CD8-positive, alpha-beta memory T cell (primary cell): ENCODE results near the gene HCRTR1. TPM values are rescaled to one million over a fixed set of nuclear protein-coding genes. Genes with fewer than 3 reads are reported as not detected.

Experiments
- CTCF ChIA-PET: fragments of 350-600 bp; sonication (Branson Sonifier 250); formaldehyde crosslinking; loops from one replicate; lab custom pipeline; 2021; ENCODE audit warnings: antibody characterized with exemption; lab: Charles Lee
- POLR2A ChIA-PET: fragments of 350-600 bp; sonication (Branson Sonifier 250); formaldehyde crosslinking; loops from one replicate; lab custom pipeline; 2021; ENCODE audit warnings: antibody characterized with exemption; lab: Charles Lee
- DNase-seq, 5 donors: peaks; one replicate each; pipeline versions ENCODE4 v3.0.0 to v3.0.0-alpha.2; 2020 to 2022; ENCODE audit warnings: mixed read lengths in 1 of 5
- H3K27ac ChIP-seq: one replicate; pipeline ENCODE4 v1.7.0; 2013; ENCODE audit warnings: low read depth, mild to moderate bottlenecking, low read length, moderate library complexity
- H3K27me3 ChIP-seq: 2 replicates; pipeline ENCODE4 v1.7.0; 2013; ENCODE audit warnings: low read length, mild to moderate bottlenecking; ENCODE audit not compliant: insufficient read depth, poor library complexity, severe bottlenecking
- H3K36me3 ChIP-seq: 2 replicates; pipeline ENCODE4 v1.7.0; 2013; ENCODE audit warnings: mild to moderate bottlenecking, low read length, moderate library complexity; ENCODE audit not compliant: insufficient read depth
- H3K4me1 ChIP-seq: 2 replicates; pipeline ENCODE4 v1.7.0; 2013; ENCODE audit warnings: mild to moderate bottlenecking, low read length, moderate library complexity; ENCODE audit not compliant: insufficient read depth
- H3K4me3 ChIP-seq: 2 replicates; pipeline ENCODE4 v1.7.0; 2013; ENCODE audit warnings: mild to moderate bottlenecking, low read length
- H3K9me3 ChIP-seq: 2 replicates; pipeline ENCODE4 v1.7.0; 2013; ENCODE audit warnings: mild to moderate bottlenecking, low read length
- H3K27ac Mint-ChIP-seq, 8 donors: one replicate each; pipeline ENCODE4 v1.8.0; 2020 to 2021; ENCODE audit warnings: mixed read lengths in 8 of 8, mild to moderate bottlenecking in 6 of 8, inconsistent platforms in 3 of 8, moderate library complexity in 3 of 8
- H3K27me3 Mint-ChIP-seq, 2 donors: one replicate each; pipeline ENCODE4 v1.8.0; 2020 to 2021; ENCODE audit warnings: mixed read lengths in 2 of 2, mild to moderate bottlenecking in 1 of 2, moderate library complexity in 1 of 2
- H3K36me3 Mint-ChIP-seq, 3 donors: one replicate each; pipeline ENCODE4 v1.8.0; 2020 to 2021; ENCODE audit warnings: mixed read lengths in 3 of 3, inconsistent platforms in 1 of 3, mild to moderate bottlenecking in 1 of 3
- H3K4me1 Mint-ChIP-seq, 3 donors: one replicate each; pipeline ENCODE4 v1.8.0; 2020 to 2021; ENCODE audit warnings: mixed read lengths in 3 of 3, inconsistent platforms in 1 of 3, mild to moderate bottlenecking in 1 of 3
- H3K4me3 Mint-ChIP-seq, 7 donors: one replicate each; pipeline ENCODE4 v1.8.0; 2020 to 2021; ENCODE audit warnings: mixed read lengths in 7 of 7, mild to moderate bottlenecking in 6 of 7, moderate library complexity in 4 of 7, inconsistent platforms in 2 of 7
- H3K9me3 Mint-ChIP-seq, 5 donors: one replicate each; pipeline ENCODE4 v1.8.0; 2020 to 2022; ENCODE audit warnings: mixed read lengths in 5 of 5, mild to moderate bottlenecking in 3 of 5, moderate library complexity in 2 of 5, inconsistent platforms in 1 of 5
- polyA plus RNA-seq: library from polyadenylated mRNA; unstranded; fragments of 300-500 nt; fragmentation: Illumina TruSeq; gene quantifications from one replicate; pipeline ENCODE4 v1.2.3, GENCODE V29; 2021
- total RNA-seq, 2 experiments: library from RNA; stranded (reverse); gene quantifications; one replicate each; pipeline ENCODE4 v1.2.3, GENCODE V29; 2021

Gene HCRTR1
- not detected for total RNA-seq
- polyA plus RNA-seq = not detected

DNA sequence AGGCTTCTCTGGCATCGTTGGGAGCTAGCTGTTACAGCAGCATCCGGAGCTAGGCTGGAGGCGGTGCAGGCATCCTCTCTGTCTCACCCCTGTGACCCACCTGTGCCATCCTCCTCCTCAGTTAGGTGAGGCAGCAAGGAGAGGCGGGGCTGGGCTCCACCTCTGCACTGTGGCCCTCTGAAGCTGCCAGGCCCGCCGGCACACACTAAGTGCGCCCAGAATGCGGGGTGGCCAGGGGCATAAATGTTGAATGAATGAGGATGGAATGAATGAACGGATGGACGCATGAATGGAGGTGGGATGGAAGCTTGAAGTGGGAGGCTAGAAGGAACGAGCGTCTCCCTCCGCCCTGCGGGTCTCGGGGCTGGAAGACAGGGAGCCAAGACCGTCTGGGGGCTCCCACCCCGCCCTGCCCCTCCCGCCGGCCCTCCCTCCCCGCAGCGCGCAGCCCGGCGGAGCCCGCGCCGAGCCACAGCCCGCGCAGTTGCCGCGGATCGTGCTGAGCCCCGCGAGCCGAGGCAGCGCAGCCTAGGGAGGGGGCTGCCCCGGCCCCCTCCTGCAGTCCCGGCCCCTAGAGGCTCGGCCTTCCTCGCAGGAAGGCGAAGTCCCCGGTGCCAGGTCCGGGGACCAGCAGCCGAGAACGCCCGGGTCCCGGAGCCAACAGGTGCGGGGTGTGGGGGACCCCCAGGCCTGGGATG is at the start of gene HCRTR1:
Gene HCRTR1 (plus strand): TSS at position 472 of the 698 bp plus-strand sequence. CDS start 1,504 bp downstream, outside the sequence.
- no peak for DNase-seq
- H3K4me3 ChIP-seq = no peak within 1 kb of the TSS

DNA sequence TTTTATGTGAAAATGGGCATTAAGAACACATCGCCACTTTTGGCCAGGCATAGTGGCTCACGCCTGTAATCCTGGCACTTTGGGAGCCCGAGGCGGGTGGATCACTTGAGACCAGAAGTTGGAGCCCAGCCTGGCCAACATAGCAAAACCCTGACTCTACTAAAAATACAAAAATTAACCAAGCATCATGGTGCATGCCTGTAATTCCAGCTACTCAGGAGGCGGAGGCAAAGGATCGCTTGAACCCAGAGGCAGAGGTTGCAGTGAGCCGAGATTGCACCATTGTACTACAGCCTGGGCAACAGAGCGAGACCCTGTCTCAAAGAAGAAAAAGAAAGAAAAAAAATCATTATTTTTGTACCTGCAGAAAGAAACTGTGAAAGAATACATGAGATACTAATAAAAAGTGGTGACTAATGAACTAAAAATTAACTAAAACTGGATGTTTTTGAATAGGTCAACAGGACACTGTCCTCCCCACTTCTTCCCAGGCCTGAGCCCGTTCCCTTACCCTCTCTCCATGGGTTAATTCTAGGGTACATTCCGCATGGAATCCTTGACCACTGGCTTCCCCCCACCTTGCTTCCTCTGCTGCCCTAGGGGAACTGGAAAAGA is 49.4 kb upstream of the HCRTR1 start:
- no peak overlapping the region for H3K4me3 Mint-ChIP-seq
- CTCF ChIA-PET = no interaction called here
- POLR2A ChIA-PET = no interaction called here

More for the DNA sequence above, at the start of gene HCRTR1:
- H3K4me1 Mint-ChIP-seq = peaks cover 5 to 13% (median 8%) of the 10 kb centered on the region in 3 donors
- H3K4me3 Mint-ChIP-seq = peak within 1 kb of the TSS; percentile 55 to 86 (median 73)
- no peaks in the 10 kb centered on the region for H3K9me3 ChIP-seq
- H3K27ac Mint-ChIP-seq = no peak within 1 kb of the TSS
- H3K27me3 ChIP-seq = peaks cover 23% of the 10 kb centered on the region
- no peaks in the 10 kb centered on the region for H3K36me3 Mint-ChIP-seq
- H3K27me3 Mint-ChIP-seq = peaks cover 24 to 39% of the 10 kb centered on the region in 2 donors
- no peaks in the 10 kb centered on the region for H3K9me3 Mint-ChIP-seq
- H3K4me1 ChIP-seq = no peaks in the 10 kb centered on the region
- POLR2A ChIA-PET = no interaction called here
- no peaks in the 10 kb centered on the region for H3K36me3 ChIP-seq
- CTCF ChIA-PET = interaction anchor here (0.7 to 1.9 kb wide), 3 partner anchors 10 to 12 kb away, joined by 3 to 9 read pairs (median 6); no protein-coding TSS in a partner anchor
- H3K27ac ChIP-seq = no peak within 1 kb of the TSS

DNA sequence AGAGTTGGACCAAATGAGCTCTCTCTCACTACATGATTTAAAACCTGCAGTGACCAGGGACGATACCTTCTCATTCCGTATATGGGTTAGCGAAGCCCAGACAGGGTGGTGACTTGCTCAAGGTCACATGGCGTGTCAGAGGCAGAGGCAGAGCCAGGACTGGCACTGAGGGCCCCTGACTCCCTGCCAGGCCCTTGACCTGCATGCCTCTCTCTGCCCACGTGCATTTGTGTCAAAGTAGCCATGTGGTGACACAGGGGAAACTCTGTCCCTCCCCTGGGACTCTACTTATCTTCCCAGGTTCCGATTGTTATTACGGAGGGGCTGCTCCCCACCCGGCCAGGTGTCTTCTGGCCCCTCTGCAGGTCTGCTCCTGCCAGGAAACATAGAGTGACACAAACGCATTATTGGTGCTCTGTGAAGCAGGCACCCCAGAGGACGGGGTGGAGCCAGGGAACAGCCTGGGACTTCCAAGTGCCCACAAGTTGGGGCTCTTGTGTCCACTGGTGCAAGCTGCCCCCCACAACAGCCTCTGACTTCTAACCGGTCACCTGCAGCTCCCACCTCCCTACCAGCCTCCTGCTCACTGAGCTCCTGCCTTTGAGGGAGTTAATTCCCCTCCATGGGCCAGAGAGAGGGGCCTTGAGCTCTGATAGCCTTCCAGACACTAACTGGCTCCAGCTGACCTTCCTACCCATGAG is 48.4 kb upstream of the HCRTR1 start:
- ChIA-PET CTCF (interaction anchor here (1.6 kb wide), 1 partner anchor 20 kb away, joined by 6 read pairs; no protein-coding TSS in a partner anchor), POLR2A (no interaction called here)
- no peak for DNase-seq
- Mint-ChIP-seq H3K4me1 (no peaks in the 10 kb centered on the region), H3K9me3 (no peaks in the 10 kb centered on the region), H3K36me3 (no peaks in the 10 kb centered on the region), H3K4me3 (no peak overlapping the region), H3K27ac (peak overlapping the region in 1 of 8 donors; percentile 37), H3K27me3 (peaks cover 21 to 61% of the 10 kb centered on the region in 2 donors)
- no peaks in the 10 kb centered on the region for H3K36me3 ChIP-seq
- no peak overlapping the region for H3K4me3 ChIP-seq
- H3K4me1 ChIP-seq = no peaks in the 10 kb centered on the region
- no peaks in the 10 kb centered on the region for H3K9me3 ChIP-seq
- H3K27ac ChIP-seq = no peak overlapping the region
- no peaks in the 10 kb centered on the region for H3K27me3 ChIP-seq

More for the DNA sequence above, 49.4 kb upstream of the HCRTR1 start:
- Histone ChIP-seq H3K4me1 (no peaks in the 10 kb centered on the region), H3K9me3 (no peaks in the 10 kb centered on the region), H3K27ac (no peak overlapping the region), H3K36me3 (no peaks in the 10 kb centered on the region), H3K27me3 (no peaks in the 10 kb centered on the region), H3K4me3 (no peak overlapping the region)
- Mint-ChIP-seq H3K27ac (peak overlapping the region in 1 of 8 donors; percentile 64), H3K9me3 (no peaks in the 10 kb centered on the region), H3K27me3 (peaks cover 22 to 64% of the 10 kb centered on the region in 2 donors), H3K36me3 (no peaks in the 10 kb centered on the region), H3K4me1 (no peaks in the 10 kb centered on the region)
- DNase-seq = no peak

DNA sequence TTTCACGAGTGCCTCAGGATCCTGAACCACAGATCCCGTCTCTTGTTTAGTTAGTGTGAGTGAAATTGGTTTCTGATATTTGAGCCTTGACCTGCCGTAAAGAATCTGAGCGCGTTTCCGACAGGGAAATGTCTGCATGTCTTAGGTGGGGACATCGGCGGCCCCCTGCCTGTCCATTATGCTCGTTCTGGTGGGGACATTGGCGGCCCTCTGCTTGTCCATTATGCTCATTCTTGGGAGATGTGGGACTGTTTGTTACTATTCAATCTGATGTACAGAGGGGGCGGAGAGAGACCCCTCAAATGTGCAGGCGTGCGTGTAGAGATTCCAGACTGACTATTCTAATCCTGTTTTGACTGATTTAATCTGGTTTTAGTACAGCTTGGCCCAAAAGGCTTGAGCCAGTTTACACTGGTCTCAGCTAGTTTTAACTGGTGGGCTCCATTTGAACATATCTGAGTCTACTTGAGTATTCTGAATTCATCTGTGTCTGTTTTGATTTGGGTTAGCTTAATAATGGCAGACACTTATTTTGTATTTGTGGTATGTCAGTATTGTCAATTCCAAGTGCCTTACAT is 47.8 kb upstream of the HCRTR1 start:
- Mint-ChIP-seq H3K4me1 (no peaks in the 10 kb centered on the region), H3K36me3 (no peaks in the 10 kb centered on the region), H3K9me3 (no peaks in the 10 kb centered on the region), H3K4me3 (no peak overlapping the region), H3K27me3 (peaks cover 15 to 58% of the 10 kb centered on the region in 2 donors), H3K27ac (peak overlapping the region in 1 of 8 donors; percentile 37)
- ChIA-PET CTCF (interaction anchor here (1.6 kb wide), 1 partner anchor 21 kb away, joined by 6 read pairs; no protein-coding TSS in a partner anchor), POLR2A (interaction anchor here (0.5 kb wide), 1 partner anchor 1635 kb away, joined by 3 read pairs; no protein-coding TSS in a partner anchor)
- H3K4me1 ChIP-seq = no peaks in the 10 kb centered on the region
- H3K27me3 ChIP-seq = no peaks in the 10 kb centered on the region
- H3K27ac ChIP-seq = no peak overlapping the region
- DNase-seq = no peak
- no peaks in the 10 kb centered on the region for H3K9me3 ChIP-seq
- no peak overlapping the region for H3K4me3 ChIP-seq
- H3K36me3 ChIP-seq = no peaks in the 10 kb centered on the region

DNA sequence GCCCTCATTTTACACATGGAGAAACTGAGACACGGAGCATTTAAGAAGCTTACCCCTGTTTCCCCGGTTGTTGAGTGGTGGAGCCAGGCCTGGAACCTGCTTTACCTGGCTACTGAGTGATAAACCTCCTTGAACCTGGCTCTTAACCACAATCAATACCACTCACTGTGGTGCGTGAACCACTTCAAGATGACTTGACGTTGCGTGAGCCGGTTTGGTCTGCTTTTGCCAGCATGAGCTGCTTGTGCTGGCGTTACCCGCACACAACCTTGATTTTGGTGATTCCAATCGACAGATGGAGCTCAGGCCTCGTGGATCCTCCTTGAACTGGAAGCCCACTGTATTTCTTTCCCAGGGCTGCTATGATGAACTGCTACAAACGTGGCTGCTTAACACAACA is 47.3 kb upstream of the HCRTR1 start:
- no peaks in the 10 kb centered on the region for H3K4me1 ChIP-seq
- H3K4me3 ChIP-seq = no peak overlapping the region
- peaks cover 15 to 57% of the 10 kb centered on the region in 2 donors for H3K27me3 Mint-ChIP-seq
- POLR2A ChIA-PET = interaction anchor here (0.5 kb wide), 1 partner anchor 1635 kb away, joined by 3 read pairs; no protein-coding TSS in a partner anchor
- H3K4me3 Mint-ChIP-seq = no peak overlapping the region
- H3K27me3 ChIP-seq = no peaks in the 10 kb centered on the region
- no peaks in the 10 kb centered on the region for H3K36me3 ChIP-seq
- H3K9me3 ChIP-seq = no peaks in the 10 kb centered on the region
- H3K36me3 Mint-ChIP-seq = no peaks in the 10 kb centered on the region
- peak overlapping the region in 1 of 8 donors; percentile 48 for H3K27ac Mint-ChIP-seq
- H3K4me1 Mint-ChIP-seq = no peaks in the 10 kb centered on the region
- DNase-seq = no peak
- H3K9me3 Mint-ChIP-seq = no peaks in the 10 kb centered on the region
- CTCF ChIA-PET = interaction anchor here (1.6 kb wide), 1 partner anchor 21 kb away, joined by 6 read pairs; no protein-coding TSS in a partner anchor
- no peak overlapping the region for H3K27ac ChIP-seq

DNA sequence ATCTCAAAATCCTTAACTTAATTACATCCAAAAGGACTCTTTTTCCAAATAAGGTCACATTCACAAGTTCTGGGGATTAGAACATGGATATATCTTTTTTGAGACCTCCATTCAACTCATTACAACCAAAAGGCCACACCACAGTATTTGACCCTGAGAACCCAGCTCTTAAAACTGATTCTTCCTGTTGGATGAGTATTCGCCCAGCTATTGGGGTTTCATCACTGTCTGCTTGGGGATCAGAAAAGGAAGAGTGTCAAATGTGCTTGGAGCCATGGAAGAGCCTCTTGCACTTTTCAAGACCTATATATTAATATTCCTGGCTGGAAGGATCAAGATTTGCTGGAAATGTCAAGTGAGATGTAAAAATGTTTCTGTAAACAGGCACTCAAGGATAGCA is 46.6 kb upstream of the HCRTR1 start:
- DNase-seq = no peak
- Mint-ChIP-seq H3K9me3 (no peaks in the 10 kb centered on the region), H3K4me1 (no peaks in the 10 kb centered on the region)

DNA sequence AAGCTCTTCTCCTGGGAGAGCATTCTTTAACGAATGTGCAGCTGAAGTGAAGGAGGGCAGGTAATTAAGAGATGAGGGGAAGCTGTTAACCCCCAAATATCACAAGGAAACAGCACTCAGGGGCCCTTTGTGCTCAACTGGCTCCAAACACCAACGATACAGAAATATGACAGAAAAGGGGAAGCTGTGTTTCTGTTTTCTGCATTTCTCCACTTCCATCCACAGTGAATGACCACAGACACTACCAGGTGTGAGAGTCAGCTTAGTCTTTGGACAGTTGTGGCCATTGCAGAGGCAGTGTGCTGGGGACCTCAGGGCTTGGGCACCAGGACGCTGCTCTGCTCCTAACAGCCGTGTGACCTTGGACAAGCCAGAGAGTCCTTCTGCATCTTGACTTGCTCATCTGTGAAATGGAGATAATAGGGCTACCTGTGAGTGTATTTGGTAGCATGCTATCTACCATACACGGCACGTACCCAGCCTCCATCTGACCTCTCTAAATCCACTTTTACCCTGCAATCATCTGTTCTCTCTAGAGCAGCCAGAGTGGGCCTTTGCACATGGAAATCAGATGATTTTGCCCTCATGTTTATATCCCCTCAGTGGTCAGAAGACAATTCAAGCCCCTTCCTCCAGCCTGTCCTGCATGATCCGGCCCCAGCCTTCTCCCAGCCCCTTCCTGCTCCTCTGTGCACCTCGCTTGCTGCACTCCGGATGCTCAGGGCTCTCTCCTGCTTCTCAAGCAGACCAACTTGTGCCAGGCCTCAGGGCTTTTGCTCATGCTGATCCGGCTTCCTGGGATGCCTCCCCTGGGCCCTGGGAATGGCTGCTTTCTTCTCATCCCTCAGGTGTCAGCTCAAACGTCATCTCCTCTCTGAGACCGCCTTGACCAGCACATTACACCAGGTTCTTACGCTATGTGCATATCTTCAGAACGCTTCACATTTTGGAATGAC is 45.9 kb upstream of the HCRTR1 start:
- H3K27me3 ChIP-seq = no peaks in the 10 kb centered on the region
- no peaks in the 10 kb centered on the region for H3K36me3 Mint-ChIP-seq
- H3K4me1 ChIP-seq = no peaks in the 10 kb centered on the region
- H3K27me3 Mint-ChIP-seq = peaks cover 9 to 56% of the 10 kb centered on the region in 2 donors
- ChIA-PET POLR2A (no interaction called here), CTCF (no interaction called here)
- DNase-seq = no peak
- H3K27ac Mint-ChIP-seq = peak overlapping the region in 1 of 8 donors; percentile 58
- H3K36me3 ChIP-seq = no peaks in the 10 kb centered on the region
- H3K27ac ChIP-seq = no peak overlapping the region
- no peaks in the 10 kb centered on the region for H3K4me1 Mint-ChIP-seq
- no peaks in the 10 kb centered on the region for H3K9me3 ChIP-seq
- no peak overlapping the region for H3K4me3 Mint-ChIP-seq
- H3K4me3 ChIP-seq = no peak overlapping the region
- H3K9me3 Mint-ChIP-seq = no peaks in the 10 kb centered on the region

More for the DNA sequence above, 46.6 kb upstream of the HCRTR1 start:
- H3K36me3 ChIP-seq = no peaks in the 10 kb centered on the region
- Mint-ChIP-seq H3K36me3 (no peaks in the 10 kb centered on the region), H3K27ac (no peak overlapping the region), H3K4me3 (no peak overlapping the region), H3K27me3 (peaks cover 12 to 51% of the 10 kb centered on the region in 2 donors)
- H3K27ac ChIP-seq = no peak overlapping the region
- ChIA-PET CTCF (interaction anchor here (1.6 kb wide), 1 partner anchor 22 kb away, joined by 6 read pairs; no protein-coding TSS in a partner anchor), POLR2A (no interaction called here)
- no peaks in the 10 kb centered on the region for H3K27me3 ChIP-seq
- H3K4me1 ChIP-seq = no peaks in the 10 kb centered on the region
- H3K4me3 ChIP-seq = no peak overlapping the region
- no peaks in the 10 kb centered on the region for H3K9me3 ChIP-seq
